Transverse colon (tissue), 1 donor: ENCODE measurements around the gene CCER1.

ENCODE experiments used
- EP300 ChIP-seq: sonication (generic); formaldehyde crosslinking; IDR thresholded peaks from one replicate; pipeline ENCODE4 v1.6.1; 2017; ENCODE audit warnings: antibody characterized with exemption, low read depth
- POLR2A ChIP-seq: fragments of 450-650 bp; IDR thresholded peaks from one replicate; pipeline ENCODE4 v1.6.1; 2016; ENCODE audit warnings: antibody characterized with exemption, mild to moderate bottlenecking, moderate library complexity

- TF ChIP-seq POLR2A (no peak), EP300 (no peak)
These were observed 52.4 kb downstream of the CCER1 start for GRCh38 chr12:90902596-90902995.
